ENCODE results near the gene FBXW4. TPM values are rescaled to one million over a fixed set of nuclear protein-coding genes. Genes with fewer than 3 reads are reported as not detected.

Gene FBXW4
- total and polyA plus RNA-seq, 10 of the 15 experiments (the other 5 are each of a cell fraction or from before 2014, with no cell fraction given): 5.7 to 42.0 (median 27.5) TPM

DNA sequence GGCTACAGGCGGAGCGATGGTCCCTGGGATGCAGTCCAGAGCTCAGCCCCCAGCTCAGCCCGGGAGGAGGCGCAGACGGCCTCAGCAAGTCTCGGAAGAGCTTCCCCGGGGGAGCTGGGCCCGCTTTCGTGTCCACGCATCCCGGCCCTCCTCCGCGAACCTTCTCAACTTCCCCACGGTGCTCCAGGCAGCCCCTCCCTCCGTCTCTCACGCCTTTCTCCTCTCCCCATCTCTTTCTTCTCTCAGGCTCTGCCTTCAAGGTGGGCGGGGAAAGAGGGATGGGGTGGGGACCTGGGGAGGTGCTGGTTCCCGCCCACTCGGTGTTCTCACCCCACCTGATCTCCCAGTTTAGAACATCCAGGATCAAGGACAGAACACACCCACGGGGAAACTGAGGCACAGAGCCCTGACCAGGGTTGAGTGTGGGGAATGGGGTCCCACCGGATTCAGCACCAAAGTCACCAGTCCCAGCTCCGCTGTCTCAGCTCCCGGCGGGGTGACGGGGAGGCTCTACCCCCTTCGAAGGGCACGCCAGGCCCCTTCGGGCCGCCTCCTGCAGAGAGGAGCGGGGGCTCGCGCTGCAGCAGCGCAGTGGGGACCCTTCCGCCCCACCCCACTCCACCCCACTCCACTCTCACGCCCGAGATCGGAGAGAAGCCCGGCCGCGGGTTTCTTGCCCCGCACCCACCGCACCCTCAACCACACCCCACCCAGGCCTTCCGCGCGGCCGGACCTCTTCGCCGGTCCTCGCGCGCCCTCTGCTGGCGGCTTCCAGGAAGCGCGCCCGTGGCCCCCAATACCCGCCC, 125.1 kb downstream of the FBXW4 start (continued):
- TF ChIP-seq HDAC6 (IDR thresholded peaks at IDR 0.05; ENCODE audit: unreplicated experiment) (no peak), SUZ12 (IDR thresholded peaks at IDR 0.05; ENCODE audit: unreplicated experiment) (no peak), HDGF (IDR thresholded peaks at IDR 0.05) (no peak), CREM (IDR thresholded peaks at IDR 0.05; ENCODE audit: low read depth) (no peak), EZH2 (IDR thresholded peaks at IDR 0.05; ENCODE audit: borderline replicate concordance, control insufficient read depth, low read depth, low read length) (no peak), TCF7 (IDR thresholded peaks at IDR 0.05; ENCODE audit: borderline replicate concordance) (no peak), POLR2AphosphoS2 (IDR thresholded peaks at IDR 0.05; ENCODE audit: low read depth, low read length) (no peak), EED (IDR thresholded peaks at IDR 0.05; ENCODE audit: low read depth) (no peak), SUPT20H (IDR thresholded peaks at IDR 0.05; ENCODE audit: borderline replicate concordance, control insufficient read depth, low read depth, low read length) (no peak), RB1 (IDR thresholded peaks at IDR 0.05; ENCODE audit: borderline replicate concordance) (0 out of 2 replicates have a peak, but pooled peaks have one; percentile 28), ZNF622 (IDR thresholded peaks at IDR 0.05) (no peak), ZNF384 (IDR thresholded peaks at IDR 0.05; ENCODE audit: borderline replicate concordance, low read depth, low read length) (no peak), SIX5 (IDR thresholded peaks at IDR 0.05; ENCODE audit: low read depth, low read length, severe bottlenecking) (no peak), BMI1 (IDR thresholded peaks at IDR 0.05; ENCODE audit: borderline replicate concordance) (no peak), KAT2A (conservative IDR thresholded peaks at IDR 0.05; ENCODE audit: control insufficient read depth, low read depth, low read length) (no peak), DPF2 (IDR thresholded peaks at IDR 0.05) (peak; percentile 53; the same call in 1 of the 2 replicates), TCF12 (IDR thresholded peaks at IDR 0.05; ENCODE audit: low read depth, low read length) (0 out of 2 replicates have a peak, but pooled peaks have one; percentile 10), KDM1A (IDR thresholded peaks at IDR 0.05; ENCODE audit: borderline replicate concordance) (no peak)
- TF ChIP-seq, protein P1, sequence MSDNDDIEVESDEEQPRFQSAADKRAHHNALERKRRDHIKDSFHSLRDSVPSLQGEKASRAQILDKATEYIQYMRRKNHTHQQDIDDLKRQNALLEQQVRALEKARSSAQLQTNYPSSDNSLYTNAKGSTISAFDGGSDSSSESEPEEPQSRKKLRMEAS (IDR thresholded peaks at IDR 0.05; ENCODE audit: low read depth, low read length): peak; percentile 50; the same call in 1 of the 2 replicates
- TF ChIP-seq, protein P2, sequence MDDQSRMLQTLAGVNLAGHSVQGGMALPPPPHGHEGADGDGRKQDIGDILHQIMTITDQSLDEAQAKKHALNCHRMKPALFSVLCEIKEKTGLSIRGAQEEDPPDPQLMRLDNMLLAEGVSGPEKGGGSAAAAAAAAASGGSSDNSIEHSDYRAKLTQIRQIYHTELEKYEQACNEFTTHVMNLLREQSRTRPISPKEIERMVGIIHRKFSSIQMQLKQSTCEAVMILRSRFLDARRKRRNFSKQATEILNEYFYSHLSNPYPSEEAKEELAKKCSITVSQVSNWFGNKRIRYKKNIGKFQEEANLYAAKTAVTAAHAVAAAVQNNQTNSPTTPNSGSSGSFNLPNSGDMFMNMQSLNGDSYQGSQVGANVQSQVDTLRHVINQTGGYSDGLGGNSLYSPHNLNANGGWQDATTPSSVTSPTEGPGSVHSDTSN (IDR thresholded peaks at IDR 0.05; ENCODE audit: insufficient replicate concordance, low read depth, low read length): no peak
- TF ChIP-seq, protein P3, sequence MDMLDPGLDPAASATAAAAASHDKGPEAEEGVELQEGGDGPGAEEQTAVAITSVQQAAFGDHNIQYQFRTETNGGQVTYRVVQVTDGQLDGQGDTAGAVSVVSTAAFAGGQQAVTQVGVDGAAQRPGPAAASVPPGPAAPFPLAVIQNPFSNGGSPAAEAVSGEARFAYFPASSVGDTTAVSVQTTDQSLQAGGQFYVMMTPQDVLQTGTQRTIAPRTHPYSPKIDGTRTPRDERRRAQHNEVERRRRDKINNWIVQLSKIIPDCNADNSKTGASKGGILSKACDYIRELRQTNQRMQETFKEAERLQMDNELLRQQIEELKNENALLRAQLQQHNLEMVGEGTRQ (IDR thresholded peaks at IDR 0.05; ENCODE audit: borderline replicate concordance, low read depth, low read length): no peak
- TF ChIP-seq, protein P4, sequence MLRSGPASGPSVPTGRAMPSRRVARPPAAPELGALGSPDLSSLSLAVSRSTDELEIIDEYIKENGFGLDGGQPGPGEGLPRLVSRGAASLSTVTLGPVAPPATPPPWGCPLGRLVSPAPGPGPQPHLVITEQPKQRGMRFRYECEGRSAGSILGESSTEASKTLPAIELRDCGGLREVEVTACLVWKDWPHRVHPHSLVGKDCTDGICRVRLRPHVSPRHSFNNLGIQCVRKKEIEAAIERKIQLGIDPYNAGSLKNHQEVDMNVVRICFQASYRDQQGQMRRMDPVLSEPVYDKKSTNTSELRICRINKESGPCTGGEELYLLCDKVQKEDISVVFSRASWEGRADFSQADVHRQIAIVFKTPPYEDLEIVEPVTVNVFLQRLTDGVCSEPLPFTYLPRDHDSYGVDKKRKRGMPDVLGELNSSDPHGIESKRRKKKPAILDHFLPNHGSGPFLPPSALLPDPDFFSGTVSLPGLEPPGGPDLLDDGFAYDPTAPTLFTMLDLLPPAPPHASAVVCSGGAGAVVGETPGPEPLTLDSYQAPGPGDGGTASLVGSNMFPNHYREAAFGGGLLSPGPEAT (IDR thresholded peaks at IDR 0.05; ENCODE audit: low read depth): no peak
- TF ChIP-seq, protein P5, sequence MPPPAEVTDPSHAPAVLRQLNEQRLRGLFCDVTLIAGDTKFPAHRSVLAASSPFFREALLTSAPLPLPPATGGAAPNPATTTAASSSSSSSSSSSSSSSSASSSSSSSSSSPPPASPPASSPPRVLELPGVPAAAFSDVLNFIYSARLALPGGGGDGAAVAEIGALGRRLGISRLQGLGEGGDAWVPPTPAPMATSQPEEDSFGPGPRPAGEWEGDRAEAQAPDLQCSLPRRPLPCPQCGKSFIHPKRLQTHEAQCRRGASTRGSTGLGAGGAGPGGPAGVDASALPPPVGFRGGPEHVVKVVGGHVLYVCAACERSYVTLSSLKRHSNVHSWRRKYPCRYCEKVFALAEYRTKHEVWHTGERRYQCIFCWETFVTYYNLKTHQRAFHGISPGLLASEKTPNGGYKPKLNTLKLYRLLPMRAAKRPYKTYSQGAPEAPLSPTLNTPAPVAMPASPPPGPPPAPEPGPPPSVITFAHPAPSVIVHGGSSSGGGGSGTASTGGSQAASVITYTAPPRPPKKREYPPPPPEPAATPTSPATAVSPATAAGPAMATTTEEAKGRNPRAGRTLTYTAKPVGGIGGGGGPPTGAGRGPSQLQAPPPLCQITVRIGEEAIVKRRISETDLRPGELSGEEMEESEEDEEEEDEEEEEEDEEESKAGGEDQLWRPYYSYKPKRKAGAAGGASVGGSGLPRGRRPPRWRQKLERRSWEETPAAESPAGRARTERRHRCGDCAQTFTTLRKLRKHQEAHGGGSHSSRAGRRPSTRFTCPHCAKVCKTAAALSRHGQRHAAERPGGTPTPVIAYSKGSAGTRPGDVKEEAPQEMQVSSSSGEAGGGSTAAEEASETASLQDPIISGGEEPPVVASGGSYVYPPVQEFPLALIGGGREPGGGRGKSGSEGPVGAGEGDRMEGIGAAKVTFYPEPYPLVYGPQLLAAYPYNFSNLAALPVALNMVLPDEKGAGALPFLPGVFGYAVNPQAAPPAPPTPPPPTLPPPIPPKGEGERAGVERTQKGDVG (CRISPR knock-in tag; IDR thresholded peaks at IDR 0.05): no peak

Data from GM12878 (cell line).